CD4-positive, alpha-beta T cell treated with Interleukin-21 for 1 hour (primary cell): ENCODE results near the gene FZD8.
A peak's percentile ranks its signal among the peaks of the same experiment; 100 is the strongest.
"Not testable (repeated sequence)": the region's sequence is repeated elsewhere in the genome, so short reads cannot be mapped to it uniquely, and the experiment has no call there.

ENCODE experiments used
- DNase-seq: peaks from one replicate; pipeline ENCODE4 v3.0.0-alpha.2; 2020

Gene FZD8, protein sequence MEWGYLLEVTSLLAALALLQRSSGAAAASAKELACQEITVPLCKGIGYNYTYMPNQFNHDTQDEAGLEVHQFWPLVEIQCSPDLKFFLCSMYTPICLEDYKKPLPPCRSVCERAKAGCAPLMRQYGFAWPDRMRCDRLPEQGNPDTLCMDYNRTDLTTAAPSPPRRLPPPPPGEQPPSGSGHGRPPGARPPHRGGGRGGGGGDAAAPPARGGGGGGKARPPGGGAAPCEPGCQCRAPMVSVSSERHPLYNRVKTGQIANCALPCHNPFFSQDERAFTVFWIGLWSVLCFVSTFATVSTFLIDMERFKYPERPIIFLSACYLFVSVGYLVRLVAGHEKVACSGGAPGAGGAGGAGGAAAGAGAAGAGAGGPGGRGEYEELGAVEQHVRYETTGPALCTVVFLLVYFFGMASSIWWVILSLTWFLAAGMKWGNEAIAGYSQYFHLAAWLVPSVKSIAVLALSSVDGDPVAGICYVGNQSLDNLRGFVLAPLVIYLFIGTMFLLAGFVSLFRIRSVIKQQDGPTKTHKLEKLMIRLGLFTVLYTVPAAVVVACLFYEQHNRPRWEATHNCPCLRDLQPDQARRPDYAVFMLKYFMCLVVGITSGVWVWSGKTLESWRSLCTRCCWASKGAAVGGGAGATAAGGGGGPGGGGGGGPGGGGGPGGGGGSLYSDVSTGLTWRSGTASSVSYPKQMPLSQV

DNA sequence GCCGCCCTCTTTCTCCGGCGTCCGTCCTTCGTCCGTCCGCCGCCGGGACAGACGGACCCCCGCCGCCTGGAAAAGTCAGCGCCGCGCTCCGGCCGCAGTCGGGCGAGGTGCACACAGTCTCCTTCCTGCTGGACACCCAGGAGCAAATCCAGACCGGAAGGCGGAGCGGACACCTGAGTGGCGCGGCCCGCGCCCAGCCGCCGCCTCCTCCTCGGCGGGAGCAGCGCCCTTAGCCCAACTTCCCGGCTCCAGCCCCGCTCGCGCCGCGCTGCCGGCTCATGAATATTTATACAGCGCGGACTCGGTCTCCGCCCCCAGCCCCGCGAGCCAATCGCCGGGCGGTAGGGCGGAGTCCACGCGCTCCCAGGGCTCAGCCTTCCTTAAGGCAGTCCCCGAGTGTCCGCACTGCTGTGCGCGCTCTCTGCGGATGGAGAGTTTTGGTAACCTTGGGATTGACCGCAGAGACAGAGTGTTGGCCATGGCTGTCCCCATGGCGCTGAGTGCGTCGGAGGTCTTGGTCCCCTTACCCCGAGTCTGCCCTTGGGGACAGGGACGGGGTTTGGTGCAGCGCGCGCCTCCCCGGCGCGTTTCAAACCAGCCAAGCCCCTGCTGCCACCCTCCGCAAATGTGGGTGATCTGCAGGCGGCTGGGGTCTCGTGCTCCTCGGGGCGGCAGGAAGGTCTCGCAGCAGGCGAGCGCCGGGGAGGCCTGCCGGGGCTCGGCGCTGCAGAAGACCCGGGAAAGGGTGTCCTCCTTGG, at the start of gene FZD8:
FZD8 (minus strand) TSS at position 262 of the 758 bp plus-strand sequence. CDS start 867 bp downstream, outside the sequence.
- DNase-seq, result peak; percentile 71

DNA sequence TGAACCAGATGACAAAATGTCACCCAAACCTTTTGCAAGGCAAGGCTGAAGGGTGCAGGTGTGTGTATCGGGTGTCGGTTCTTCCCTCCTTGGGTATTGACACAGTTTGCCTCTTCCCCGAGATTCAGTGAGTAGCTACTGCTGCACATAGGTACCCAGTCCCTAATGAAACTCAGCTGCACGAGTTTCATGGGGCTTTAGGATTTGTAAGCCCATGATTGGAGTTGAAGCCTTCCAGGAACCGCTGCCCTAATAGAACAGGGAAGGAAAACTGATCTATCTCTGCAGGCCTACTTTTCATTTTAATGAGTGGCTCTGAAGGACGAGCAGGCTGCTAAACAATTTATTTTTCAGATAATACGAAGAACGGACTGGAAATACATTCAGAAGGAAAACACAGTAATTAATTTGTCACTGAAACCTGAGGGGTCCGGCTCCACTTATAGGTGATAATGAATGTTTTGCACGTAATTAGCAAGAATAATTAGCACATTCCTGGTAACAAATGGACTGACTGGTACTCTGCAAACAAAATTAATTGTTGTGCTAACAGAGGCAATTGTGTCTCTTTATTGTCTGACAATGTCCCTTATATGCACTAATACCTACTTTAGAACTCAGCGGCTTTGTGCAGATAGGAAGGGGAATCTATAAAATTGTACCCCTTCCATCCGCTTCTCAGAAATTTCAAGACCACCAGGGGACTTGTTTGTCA, 49.6 kb upstream of the FZD8 start:
- no peak for DNase-seq

DNA sequence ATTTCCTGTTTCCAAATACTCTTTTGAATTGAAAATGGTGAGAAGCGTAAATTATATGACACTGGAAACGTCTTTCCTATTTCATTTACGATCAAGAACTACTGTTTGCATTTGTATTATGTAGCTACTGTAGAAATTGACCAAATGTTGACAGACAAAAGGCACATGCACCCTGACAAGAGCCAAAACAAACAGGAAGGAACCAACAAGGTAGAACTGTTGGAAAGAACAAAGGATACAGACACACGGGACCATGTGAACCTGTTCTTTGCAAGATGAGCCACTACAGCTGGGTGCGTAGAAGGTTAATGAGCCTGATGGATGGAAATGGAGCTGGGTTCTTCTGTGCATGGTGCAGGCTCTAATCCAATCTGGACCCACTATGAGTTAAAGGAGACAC, 48.4 kb upstream of the FZD8 start:
- no peak for DNase-seq

DNA sequence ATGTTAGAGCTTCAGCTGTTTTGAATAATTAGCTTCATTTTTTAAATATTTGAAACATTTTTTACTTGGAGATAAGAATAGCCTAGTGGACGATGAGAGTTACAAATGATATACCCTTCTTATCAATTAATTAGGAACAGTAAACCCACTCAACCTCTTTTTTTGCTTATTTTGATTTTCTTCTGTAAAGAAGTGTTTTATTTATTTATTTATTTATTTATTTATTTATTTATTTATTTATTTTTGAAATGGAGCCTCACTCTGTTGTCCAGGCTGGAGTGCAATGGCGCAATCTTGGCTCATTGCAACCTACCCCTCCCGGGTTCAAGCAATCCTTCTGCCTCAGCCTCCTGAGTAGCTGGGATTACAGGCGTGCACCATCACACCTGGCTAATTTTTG, 43.8 kb upstream of the FZD8 start:
- DNase-seq, result not testable (repeated sequence)

DNA sequence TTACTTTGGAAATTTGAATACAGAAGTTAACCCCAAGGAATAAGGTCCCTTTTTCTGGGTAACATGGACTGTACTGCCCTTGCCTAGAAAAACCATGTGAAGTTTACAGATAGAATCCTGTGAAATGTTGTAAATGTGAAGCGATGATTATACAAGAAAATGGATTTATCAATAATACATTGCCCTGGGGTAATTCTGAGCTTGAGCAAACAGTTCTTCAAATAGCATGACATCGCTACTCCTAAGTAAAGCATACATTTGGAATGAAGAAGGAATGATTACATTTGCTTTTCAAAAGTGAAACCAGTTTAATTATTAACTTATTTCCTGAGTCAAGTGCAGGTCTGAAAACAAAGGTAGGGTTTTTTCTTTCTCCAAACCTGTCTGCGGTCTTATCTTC, 43.3 kb upstream of the FZD8 start:
- no peak for DNase-seq

DNA sequence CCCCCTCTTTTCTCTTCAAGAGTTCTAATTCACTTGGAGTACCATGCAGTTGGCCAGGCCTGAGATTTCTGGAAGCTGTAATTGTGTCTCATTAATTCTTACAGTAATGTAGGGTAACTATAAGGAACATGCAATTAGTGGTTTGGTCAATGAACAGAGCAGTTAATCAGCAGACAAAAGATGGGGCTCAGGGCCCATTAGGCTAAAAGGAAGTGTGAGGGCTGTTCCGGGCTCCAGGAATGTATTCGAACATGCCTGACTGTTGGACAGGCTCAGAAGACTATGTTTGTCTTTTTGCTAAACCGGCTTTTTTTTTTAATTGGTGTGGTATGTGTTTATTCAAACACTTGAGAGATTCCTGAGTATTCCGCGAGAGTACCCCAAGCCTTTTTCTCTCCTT, 42.5 kb upstream of the FZD8 start:
- no peak for DNase-seq

DNA sequence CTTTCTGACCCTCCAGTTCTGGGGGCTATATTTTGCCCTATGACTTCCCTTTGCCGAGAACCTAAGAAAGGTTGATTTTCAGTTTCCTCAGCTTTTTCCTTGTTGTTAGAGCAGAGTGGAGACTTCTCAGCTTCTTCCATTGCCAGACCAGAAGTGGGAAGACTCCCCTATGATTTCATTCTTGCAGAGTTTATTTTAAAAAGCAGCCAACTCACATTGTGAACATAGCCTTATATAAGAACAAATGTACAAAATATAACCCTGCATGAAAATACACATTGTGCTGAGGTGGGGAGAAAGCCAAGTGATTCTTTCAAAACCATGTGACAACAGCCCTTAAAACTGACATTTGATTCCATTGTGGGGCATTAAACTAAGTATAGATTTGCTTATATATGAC, 33.8 kb upstream of the FZD8 start:
- DNase-seq, result no peak

DNA sequence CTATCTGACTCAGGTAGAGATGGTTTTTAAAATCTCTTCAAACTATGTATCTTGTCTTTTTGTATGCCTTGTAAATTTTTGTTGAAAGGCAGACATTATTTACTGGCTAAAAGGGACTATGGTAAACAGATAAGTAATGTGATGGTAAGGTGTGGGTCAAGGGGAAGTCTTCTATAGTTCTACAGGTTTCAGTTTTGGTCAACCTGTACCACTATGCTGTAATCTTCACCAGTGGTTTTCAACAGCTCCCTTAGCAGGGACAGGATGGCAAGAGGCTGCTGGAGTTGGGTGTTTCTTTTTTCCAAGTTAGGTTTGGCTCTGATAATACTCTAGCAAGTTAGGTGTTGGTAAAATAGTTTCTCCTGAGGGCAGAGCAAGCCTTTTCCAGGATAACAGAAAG, 32.7 kb upstream of the FZD8 start:
- DNase-seq, result no peak

DNA sequence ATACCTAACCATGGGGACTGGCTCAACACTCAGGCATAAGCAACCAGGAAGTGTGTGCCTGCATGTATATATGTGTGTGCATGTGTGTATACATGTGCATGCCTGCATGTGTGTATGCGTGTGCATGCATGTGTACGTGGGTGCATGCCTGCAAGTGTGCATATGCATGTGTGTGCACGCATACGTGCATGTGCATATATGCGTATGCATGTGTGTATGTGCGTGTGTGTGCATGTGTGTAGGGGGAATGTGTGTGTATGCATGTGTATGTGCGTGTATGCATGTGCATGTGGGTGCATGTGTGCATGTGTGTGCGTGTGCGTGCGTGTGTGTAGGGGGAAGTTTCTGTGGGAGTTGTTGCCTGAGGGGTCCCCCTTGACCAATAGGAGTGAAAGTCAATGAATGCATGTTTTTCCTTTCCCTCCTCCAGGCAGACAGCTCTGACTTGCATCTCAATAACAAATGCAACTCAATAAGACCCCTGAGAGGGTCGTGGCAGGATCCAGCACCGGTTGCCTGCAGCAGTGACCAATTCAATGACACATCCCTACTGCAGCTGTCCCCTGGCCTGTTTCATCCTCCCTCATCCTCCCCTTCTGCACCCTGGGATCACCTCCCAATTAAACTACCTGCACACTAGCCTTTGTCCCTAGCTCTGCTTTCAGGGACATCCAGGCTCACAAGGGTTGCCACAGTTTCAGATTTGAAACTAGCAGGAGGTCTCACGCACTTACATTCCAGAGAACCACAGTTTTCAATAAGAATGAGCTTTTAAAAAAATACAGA, 27.0 kb upstream of the FZD8 start:
- DNase-seq, result no peak

DNA sequence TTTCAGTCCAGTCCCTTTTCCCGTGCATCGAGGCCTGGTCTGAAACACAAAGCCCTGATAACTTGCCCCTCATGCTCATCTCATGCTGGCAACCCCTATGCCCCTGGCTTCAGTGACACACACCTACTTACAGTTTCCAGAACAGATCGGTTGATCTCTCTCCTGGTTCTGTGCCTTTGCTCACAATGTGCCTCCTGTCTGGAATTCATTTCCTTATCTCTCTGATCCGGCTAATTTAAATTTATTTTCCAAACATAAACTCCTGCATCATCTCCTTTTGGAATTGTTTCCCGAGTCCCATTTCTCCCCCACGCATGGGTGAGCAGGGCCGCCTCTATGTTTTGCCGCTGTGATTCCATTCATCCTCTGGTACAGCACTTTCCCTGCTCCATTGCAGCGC, 25.9 kb upstream of the FZD8 start:
- DNase-seq, result no peak

DNA sequence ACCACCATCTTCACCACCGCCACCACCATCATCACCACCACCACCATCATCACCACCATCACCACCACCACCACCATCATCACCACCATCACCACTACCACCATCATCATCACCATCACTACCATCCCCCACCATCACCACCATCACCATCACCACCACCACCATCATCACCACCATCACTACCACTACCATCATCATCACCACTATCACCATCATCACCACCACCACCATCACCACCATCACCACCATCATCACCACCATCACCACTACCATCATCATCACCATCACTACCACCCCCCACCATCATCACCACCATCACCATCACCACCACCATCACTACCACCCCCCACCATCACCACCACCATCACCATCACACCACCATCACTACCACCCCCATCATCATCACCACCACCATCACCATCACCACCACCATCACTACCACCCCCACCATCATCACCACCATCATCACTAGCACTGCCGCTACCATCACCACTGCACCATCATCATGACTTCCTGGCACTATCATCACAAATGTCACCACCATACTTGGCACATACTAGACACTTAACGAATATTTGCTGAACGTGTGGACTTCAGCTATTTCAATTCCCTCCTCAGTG, 25.3 kb upstream of the FZD8 start:
- DNase-seq, result no peak

DNA sequence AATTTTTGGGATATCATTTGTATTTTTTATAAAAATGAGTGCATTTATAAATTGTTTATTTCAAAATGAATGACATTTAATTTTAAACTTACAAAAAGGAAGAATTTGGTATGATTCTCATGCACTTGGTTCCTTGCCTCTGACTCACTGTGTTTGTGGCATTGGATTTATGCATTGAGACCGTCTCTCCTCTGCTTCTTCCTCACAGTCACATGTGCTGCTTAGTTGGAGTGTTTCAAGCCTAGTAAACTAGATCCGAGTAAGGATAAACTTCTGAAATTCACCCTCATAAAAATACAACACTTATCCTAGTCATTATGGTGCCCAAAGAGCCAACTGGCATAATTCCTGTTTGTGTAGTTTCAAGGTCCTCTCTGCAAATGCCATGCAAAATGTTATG, 19.1 kb upstream of the FZD8 start:
- no peak for DNase-seq

DNA sequence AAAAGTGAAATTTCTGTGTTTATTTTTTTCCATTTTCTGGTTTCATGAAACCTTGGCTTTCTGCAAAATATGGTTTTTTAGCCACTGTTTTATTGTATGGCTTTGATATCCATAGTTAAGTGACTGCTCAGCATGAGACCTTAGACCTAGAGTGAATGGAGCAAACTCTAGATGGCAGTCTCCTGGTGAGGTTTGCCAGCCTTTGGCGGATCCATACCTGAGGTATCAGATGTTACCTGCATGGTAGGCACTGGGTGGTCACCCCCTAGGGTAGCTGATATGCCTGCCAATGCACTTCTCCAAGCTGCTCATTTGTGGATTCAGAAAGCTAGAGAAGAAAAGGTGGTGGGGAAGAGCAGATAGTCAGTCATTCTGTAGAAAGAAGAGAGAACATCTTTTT, 17.4 kb upstream of the FZD8 start:
- no peak for DNase-seq

DNA sequence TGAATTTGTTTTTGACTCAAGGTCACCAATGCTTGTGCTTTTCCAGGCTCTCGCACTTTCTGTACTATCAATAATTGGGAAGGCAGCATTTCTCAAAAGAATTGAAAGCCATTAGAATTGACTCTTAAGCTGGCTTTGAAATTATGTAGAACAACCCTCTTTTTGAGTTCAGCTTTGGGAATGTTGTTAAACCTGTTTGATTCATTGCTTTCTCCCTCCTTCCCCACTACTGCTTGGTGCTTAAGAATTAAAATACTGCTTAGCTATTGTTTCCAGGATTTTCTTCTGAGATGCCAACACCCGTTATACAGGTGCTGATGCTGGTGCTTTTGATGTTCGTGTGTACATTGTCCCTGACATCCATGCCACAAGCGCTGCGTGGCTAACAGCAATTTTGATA, 15.5 kb upstream of the FZD8 start:
- no peak for DNase-seq

DNA sequence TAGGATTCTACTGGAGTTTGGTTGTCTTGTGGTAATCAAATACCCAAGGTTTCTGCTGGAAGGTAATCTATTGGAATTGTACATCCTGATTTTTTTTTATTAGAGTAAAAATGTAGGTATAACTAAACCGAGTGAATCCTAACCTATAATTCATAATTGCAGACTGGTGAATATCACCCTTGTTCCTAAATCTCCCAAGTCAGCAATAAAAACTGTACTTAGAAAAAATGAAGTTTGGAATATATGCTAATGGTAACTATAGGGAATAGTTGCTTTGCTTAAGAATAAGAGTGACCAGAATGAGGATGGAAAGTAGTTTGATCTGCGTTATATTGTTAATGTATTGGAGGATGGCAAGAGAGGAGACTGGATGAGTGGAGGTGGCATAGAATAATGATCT, 10.7 kb upstream of the FZD8 start:
- DNase-seq, result no peak

DNA sequence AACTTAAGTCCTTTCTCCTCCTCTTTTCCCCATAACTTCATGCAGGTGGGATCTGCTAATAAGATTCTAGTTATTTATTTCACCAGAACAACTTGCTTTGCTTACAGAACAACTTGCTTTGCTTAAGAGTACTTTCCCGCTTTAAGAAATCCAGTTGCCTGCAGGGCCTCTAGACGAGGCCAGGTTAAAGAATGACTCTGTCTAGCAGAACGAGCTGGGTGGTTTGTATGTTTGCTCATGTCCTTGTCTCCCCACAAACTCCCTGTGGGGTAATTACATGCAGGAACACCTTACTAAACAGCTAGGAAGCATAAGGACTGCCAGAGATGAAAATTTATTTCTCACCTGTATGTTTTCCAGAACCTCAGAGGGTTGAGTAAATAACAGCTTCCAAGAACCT, 8.8 kb upstream of the FZD8 start:
- no peak for DNase-seq

DNA sequence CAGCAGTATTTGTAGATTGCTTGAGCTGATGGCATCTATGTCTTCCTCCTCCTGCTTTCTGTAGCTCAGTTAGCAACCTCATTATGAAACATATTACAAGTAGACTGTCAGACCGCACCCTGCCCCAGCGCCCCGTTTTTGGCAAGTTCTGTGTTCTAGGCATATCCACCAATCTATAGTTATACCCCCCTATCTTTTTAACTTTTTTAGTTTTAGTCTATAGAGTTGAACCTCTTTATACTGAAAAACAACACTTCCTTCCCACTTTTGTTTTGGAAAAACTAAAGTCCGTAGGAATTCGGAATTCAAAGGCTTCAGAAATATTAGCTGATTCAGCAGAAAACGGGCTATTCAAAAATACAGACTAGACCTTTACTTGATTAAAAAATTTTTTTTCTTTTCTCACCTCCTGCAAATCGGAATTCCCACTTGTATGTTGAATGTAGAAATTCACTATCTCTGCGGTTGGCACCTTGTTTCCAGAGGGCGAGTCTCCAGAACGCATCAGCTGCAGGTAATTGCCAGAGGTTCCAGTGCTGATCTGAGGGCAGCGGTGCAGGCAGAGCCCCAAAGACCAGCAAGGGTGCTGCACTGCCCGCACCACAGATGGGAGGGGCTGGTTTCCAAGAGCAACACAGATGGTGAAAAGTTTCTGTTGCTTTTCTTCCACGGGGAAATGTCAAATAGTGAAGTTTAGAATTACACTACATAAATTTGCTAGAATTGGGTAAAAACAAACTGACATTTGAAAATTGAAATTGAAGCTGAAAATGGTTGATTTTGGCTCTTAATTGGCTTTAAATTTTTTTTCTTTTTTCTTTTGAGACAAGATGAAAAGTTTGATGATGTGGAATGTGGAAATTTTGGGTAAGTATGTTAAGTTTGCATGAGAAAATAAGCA, 2.2 kb upstream of the FZD8 start:
- no peak for DNase-seq

DNA sequence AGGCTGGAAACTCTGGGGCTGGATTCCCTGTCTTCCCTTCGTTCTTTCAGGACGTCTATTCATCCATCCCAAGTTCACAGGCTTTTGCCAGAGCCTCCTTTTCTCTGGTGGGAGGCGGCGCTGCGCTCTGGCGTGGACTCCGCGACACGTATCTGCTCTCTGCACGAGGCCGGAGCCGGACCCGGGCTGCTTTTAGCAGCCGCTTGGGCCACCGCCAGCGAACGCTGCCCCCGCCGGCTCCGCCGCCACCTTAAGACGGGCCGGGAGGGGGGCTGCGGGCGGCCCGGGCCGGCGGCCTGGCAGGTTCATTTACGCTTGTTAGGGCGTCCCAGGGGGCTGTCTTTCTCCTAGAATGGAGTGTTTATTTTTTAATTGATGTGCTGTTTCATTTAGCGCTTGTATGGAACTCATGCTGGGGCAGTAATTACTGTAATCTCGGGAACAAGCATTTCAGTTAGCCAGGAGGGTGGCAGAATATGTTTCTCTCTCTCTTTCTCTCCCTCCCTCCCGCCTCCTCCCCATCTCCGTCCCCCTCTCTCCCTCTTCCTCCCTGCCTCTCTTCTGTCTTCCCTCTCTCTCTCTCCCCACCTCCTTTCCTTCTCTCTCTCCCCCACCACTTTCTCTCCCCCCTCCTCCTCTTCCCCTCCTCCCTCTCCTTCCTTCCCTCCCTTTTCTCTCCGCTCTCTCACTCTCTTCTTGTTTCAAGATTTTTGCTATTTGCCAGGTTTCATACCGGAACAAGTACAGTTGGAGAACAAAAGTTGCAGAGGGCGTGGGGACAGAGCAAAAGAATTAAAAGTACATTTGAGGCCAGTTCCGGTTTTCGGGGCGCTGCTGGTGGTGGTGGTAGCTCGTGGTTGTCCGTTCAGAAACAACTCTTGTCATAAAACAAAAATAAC, 1.3 kb upstream of the FZD8 start:
- DNase-seq, result peak; percentile 6

DNA sequence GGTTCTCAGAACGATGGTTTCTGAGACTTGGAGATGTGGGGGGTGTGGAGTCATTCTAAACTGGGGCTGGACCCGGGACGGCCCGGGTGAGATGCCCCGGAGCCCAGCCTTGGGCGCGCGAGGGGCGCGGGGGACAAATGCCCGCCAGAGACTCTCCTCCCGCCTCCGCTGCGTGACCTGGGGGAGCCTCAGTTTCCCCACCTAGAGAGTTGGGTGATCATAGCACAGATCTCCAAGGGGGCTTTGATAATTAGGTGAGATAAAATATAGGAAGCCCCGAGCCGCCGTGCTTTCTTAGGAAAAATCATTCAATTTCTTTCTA, 658 bp upstream of the FZD8 start:
- no peak for DNase-seq

DNA sequence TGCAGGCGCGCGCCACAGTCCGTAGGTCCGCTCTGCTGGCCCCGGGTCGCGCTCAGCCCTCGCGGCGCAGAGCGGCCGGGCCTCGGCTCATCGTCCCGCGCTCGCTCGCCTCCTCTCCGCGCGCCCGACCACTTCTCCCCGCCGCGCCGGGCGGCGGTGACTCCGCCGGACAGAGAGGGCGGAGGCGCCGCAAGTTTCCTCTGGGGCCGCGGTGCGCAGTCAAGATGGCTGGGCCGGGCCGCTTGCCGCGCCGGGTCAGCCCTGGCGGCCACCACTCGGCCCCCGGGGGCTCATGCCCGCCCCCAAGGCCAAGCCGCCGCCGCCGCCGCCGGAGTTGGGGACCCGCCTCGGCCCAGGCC, 441 bp downstream of the FZD8 start:
- no peak for DNase-seq
